GM23338 (cell line): ENCODE results near the gene PARVA. TPM values are rescaled to one million over a fixed set of nuclear protein-coding genes. Genes with fewer than 3 reads are reported as not detected.

Experiments
- ATAC-seq: fragments of 200-7000 bp; cut with Tn5 transposase; 3 replicates; pipeline ENCODE4 v1.9.1; 2020
- DNase-seq: peaks from one replicate; pipeline ENCODE4 v3.0.0-alpha.2; 2015; ENCODE audit warnings: low spot score
- H2AFZ ChIP-seq: fragments of 200-600 bp; sonication (generic); 2 replicates; pipeline ENCODE4 v1.8.0; 2016; ENCODE audit warnings: antibody characterized with exemption, mild to moderate bottlenecking, moderate library complexity
- H3F3A ChIP-seq: fragments of 200-600 bp; sonication (generic); replicated peaks from 2 replicates; pipeline ENCODE4 v1.8.0; 2017; ENCODE audit warnings: antibody characterized with exemption, mixed run types, low read depth
- H3K27ac ChIP-seq: fragments of 200-600 bp; sonication (generic); 2 replicates; pipeline ENCODE4 v1.6.1; 2016; ENCODE audit warnings: low read depth
- H3K27me3 ChIP-seq: fragments of 200-600 bp; sonication (generic); 2 replicates; pipeline ENCODE4 v1.8.0; 2016; ENCODE audit warnings: mild to moderate bottlenecking, mixed run types, moderate library complexity; ENCODE audit not compliant: insufficient read depth
- H3K36me3 ChIP-seq: fragments of 200-600 bp; sonication (generic); 2 replicates; pipeline ENCODE4 v1.8.0; 2016; ENCODE audit warnings: mild to moderate bottlenecking; ENCODE audit not compliant: insufficient read depth
- H3K4me1 ChIP-seq: fragments of 200-600 bp; sonication (generic); 2 replicates; pipeline ENCODE4 v1.8.0; 2016; ENCODE audit warnings: mild to moderate bottlenecking, moderate library complexity; ENCODE audit not compliant: insufficient read depth
- H3K4me2 ChIP-seq: fragments of 200-600 bp; sonication (generic); 2 replicates; pipeline ENCODE4 v1.7.1; 2017; ENCODE audit warnings: mixed run types
- H3K4me3 ChIP-seq: fragments of 200-600 bp; sonication (generic); 2 replicates; pipeline ENCODE4 v1.6.1; 2016; ENCODE audit warnings: mixed run types
- H3K79me2 ChIP-seq: fragments of 200-600 bp; sonication (generic); replicated peaks from 2 replicates; pipeline ENCODE4 v1.8.0; 2017; ENCODE audit warnings: mild to moderate bottlenecking; ENCODE audit not compliant: insufficient read depth
- H3K9me2 ChIP-seq: fragments of 200-600 bp; sonication (generic); 2 replicates; pipeline ENCODE4 v1.8.0; 2017; ENCODE audit not compliant: insufficient read depth
- H4K20me1 ChIP-seq: fragments of 200-600 bp; sonication (generic); replicated peaks from 2 replicates; pipeline ENCODE4 v1.8.0; 2017; ENCODE audit warnings: mild to moderate bottlenecking; ENCODE audit not compliant: insufficient read depth
- H3K27ac Mint-ChIP-seq: 2 replicates; pipeline ENCODE4 v1.8.0; 2020; ENCODE audit warnings: inconsistent platforms, mild to moderate bottlenecking, moderate library complexity, mixed read lengths
- H3K27me3 Mint-ChIP-seq: 3 replicates; pipeline ENCODE4 v1.8.0; 2022; ENCODE audit warnings: low read depth, mild to moderate bottlenecking, moderate library complexity, mixed read lengths, inconsistent platforms; ENCODE audit not compliant: insufficient read depth, poor library complexity
- H3K36me3 Mint-ChIP-seq: 3 replicates; pipeline ENCODE4 v1.8.0; 2021; ENCODE audit warnings: low read depth, mild to moderate bottlenecking, inconsistent platforms, moderate library complexity, mixed read lengths
- H3K4me1 Mint-ChIP-seq: 3 replicates; pipeline ENCODE4 v1.8.0; 2020; ENCODE audit warnings: mild to moderate bottlenecking, inconsistent platforms, mixed read lengths
- H3K4me3 Mint-ChIP-seq: 3 replicates; pipeline ENCODE4 v1.8.0; 2021; ENCODE audit warnings: moderate library complexity, mild to moderate bottlenecking, inconsistent platforms, mixed read lengths
- H3K9me3 Mint-ChIP-seq: 3 replicates; pipeline ENCODE4 v1.8.0; 2020; ENCODE audit warnings: moderate library complexity, mild to moderate bottlenecking, inconsistent platforms, mixed read lengths
- EZH2 ChIP-seq: fragments of 200-600 bp; sonication (generic); IDR thresholded peaks from one replicate; pipeline ENCODE4 v1.8.0; 2017; ENCODE audit warnings: antibody characterized with exemption, mild to moderate bottlenecking, low read depth; ENCODE audit not compliant: unreplicated experiment
- EZH2phosphoT487 ChIP-seq: fragments of 200-600 bp; sonication (generic); IDR thresholded peaks from one replicate; pipeline ENCODE4 v1.8.1; 2018; ENCODE audit warnings: antibody characterized with exemption; ENCODE audit not compliant: unreplicated experiment
- NANOG ChIP-seq: IDR thresholded peaks from 2 replicates; pipeline ENCODE4 v1.6.1; 2016; ENCODE audit warnings: antibody characterized with exemption, borderline replicate concordance
- STAT1 ChIP-seq: IDR thresholded peaks from one replicate; pipeline ENCODE4 v1.6.1; 2016; ENCODE audit warnings: antibody characterized with exemption; ENCODE audit not compliant: unreplicated experiment
- ZNF114 ChIP-seq: fragments of 250-450 bp; sonication (Bioruptor Pico); IDR thresholded peaks from 2 replicates; pipeline ENCODE4 v1.5.0; 2020; ENCODE audit warnings: mild to moderate bottlenecking, moderate library complexity
- ZNF331 ChIP-seq: fragments of 250-450 bp; sonication (Bioruptor Pico); IDR thresholded peaks from 2 replicates; pipeline ENCODE4 v1.5.0; 2020; ENCODE audit warnings: low read depth, mild to moderate bottlenecking, moderate library complexity
- polyA plus RNA-seq: library from polyadenylated mRNA; unstranded; fragments of >200 nt; fragmentation: Nextera tagmentation; extraction: Ambion mirVana; gene quantifications from 2 replicates; pipeline ENCODE4 v1.2.1, GENCODE V29; 2016
- total RNA-seq: library from RNA; depleted of rRNA; stranded (reverse); fragments of >200 nt; shearing (Covaris generic); gene quantifications from 2 replicates; pipeline ENCODE4 v1.2.3, GENCODE V29; 2014
- TF ChIP-seq, protein P1 (sequence below): fragments of 250-450 bp; sonication (Bioruptor Pico); IDR thresholded peaks from 2 replicates; pipeline ENCODE4 v1.5.0; 2020; ENCODE audit warnings: mild to moderate bottlenecking, moderate library complexity
- TF ChIP-seq, protein P2 (sequence below): IDR thresholded peaks from 2 replicates; pipeline ENCODE4 v1.6.1; 2016; ENCODE audit warnings: antibody characterized with exemption

PARVA gene
- total and polyA plus RNA-seq, 2 experiments from 2014 or later, result 5.8 to 6.9 TPM

DNA sequence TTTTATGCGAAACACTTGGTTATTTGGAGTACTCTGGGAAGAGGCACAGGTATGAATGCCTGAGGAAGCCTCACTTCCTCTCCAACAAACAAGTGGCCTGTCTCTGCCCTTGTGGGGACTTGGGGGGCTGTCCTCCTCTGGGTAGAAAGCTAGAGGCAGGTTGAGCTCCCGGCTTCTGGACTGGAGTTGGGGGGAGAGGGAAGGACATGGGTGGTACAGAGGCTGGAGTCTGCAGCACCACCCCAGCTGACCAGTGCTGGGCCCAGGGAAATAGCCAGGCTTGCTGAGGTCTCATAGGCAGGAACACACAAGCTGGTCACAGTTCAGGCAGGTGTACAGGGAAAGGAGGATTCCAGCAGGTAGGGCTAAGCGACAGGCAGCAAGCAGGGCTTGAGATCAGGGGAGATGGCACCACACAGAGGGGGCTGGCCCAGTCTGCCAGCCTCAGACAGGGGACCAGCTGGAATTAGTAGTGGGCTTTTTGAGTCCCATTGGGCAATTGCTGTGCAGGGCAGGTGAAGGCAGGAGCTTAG, 161.6 kb downstream of the PARVA start (continued):
- TF ChIP-seq, protein P1, sequence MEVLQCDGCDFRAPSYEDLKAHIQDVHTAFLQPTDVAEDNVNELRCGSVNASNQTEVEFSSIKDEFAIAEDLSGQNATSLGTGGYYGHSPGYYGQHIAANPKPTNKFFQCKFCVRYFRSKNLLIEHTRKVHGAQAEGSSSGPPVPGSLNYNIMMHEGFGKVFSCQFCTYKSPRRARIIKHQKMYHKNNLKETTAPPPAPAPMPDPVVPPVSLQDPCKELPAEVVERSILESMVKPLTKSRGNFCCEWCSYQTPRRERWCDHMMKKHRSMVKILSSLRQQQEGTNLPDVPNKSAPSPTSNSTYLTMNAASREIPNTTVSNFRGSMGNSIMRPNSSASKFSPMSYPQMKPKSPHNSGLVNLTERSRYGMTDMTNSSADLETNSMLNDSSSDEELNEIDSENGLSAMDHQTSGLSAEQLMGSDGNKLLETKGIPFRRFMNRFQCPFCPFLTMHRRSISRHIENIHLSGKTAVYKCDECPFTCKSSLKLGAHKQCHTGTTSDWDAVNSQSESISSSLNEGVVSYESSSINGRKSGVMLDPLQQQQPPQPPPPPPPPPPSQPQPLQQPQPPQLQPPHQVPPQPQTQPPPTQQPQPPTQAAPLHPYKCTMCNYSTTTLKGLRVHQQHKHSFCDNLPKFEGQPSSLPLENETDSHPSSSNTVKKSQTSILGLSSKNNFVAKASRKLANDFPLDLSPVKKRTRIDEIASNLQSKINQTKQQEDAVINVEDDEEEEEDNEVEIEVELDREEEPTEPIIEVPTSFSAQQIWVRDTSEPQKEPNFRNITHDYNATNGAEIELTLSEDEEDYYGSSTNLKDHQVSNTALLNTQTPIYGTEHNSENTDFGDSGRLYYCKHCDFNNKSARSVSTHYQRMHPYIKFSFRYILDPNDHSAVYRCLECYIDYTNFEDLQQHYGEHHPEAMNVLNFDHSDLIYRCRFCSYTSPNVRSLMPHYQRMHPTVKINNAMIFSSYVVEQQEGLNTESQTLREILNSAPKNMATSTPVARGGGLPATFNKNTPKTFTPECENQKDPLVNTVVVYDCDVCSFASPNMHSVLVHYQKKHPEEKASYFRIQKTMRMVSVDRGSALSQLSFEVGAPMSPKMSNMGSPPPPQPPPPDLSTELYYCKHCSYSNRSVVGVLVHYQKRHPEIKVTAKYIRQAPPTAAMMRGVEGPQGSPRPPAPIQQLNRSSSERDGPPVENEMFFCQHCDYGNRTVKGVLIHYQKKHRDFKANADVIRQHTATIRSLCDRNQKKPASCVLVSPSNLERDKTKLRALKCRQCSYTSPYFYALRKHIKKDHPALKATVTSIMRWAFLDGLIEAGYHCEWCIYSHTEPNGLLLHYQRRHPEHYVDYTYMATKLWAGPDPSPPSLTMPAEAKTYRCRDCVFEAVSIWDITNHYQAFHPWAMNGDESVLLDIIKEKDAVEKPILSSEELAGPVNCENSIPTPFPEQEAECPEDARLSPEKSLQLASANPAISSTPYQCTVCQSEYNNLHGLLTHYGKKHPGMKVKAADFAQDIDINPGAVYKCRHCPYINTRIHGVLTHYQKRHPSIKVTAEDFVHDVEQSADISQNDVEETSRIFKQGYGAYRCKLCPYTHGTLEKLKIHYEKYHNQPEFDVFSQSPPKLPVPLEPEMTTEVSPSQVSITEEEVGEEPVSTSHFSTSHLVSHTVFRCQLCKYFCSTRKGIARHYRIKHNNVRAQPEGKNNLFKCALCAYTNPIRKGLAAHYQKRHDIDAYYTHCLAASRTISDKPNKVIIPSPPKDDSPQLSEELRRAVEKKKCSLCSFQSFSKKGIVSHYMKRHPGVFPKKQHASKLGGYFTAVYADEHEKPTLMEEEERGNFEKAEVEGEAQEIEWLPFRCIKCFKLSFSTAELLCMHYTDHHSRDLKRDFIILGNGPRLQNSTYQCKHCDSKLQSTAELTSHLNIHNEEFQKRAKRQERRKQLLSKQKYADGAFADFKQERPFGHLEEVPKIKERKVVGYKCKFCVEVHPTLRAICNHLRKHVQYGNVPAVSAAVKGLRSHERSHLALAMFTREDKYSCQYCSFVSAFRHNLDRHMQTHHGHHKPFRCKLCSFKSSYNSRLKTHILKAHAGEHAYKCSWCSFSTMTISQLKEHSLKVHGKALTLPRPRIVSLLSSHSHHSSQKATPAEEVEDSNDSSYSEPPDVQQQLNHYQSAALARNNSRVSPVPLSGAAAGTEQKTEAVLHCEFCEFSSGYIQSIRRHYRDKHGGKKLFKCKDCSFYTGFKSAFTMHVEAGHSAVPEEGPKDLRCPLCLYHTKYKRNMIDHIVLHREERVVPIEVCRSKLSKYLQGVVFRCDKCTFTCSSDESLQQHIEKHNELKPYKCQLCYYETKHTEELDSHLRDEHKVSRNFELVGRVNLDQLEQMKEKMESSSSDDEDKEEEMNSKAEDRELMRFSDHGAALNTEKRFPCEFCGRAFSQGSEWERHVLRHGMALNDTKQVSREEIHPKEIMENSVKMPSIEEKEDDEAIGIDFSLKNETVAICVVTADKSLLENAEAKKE (CRISPR knock-in tag), result no peak
- TF ChIP-seq EZH2phosphoT487 (no peak), STAT1 (no peak), NANOG (no peak), EZH2 (no peak), ZNF331 (no peak)
- TF ChIP-seq, protein P2, sequence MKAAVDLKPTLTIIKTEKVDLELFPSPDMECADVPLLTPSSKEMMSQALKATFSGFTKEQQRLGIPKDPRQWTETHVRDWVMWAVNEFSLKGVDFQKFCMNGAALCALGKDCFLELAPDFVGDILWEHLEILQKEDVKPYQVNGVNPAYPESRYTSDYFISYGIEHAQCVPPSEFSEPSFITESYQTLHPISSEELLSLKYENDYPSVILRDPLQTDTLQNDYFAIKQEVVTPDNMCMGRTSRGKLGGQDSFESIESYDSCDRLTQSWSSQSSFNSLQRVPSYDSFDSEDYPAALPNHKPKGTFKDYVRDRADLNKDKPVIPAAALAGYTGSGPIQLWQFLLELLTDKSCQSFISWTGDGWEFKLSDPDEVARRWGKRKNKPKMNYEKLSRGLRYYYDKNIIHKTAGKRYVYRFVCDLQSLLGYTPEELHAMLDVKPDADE, result no peak

DNA sequence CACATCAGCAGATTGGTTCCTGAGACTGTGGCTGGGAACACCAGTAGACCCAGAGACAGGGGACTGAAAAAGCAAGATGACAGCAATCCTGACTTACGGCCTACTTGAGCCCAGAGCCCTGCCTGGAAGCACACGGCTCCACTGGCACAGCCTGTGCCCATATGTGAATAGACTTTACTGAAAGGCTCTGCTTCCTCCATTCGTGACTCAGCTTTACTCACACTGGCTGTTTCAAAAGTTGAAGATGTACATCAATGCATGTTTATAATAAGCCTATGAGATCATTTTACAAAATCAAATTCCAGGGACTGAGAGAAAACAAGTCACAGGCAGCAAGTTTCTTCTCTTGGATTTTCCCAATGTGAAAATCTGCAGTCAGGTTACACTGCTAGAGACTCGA, 162.2 kb downstream of the PARVA start:
- DNase-seq, result no peak
- Histone ChIP-seq H3K27me3 (no peaks in the 10 kb centered on the region), H3K79me2 (no peaks in the 10 kb centered on the region), H3K36me3 (no peaks in the 10 kb centered on the region), H3K4me3 (no peak overlapping the region), H3K27ac (no peak overlapping the region), H3F3A (no peaks in the 10 kb centered on the region), H3K4me2 (no peak overlapping the region), H4K20me1 (no peaks in the 10 kb centered on the region), H3K9me2 (peaks cover 10% of the 10 kb centered on the region; the same call in 1 of the 2 replicates), H2AFZ (0 out of 2 replicates have a peak overlapping the region, but pooled peaks have one; percentile 7), H3K4me1 (no peaks in the 10 kb centered on the region)
- H3K4me1 Mint-ChIP-seq, result peaks cover 7% of the 10 kb centered on the region
- H3K36me3 Mint-ChIP-seq, result no peaks in the 10 kb centered on the region
- ATAC-seq, result no peak
- H3K9me3 Mint-ChIP-seq, result no peaks in the 10 kb centered on the region
- H3K27me3 Mint-ChIP-seq, result peaks cover 6% of the 10 kb centered on the region
- H3K27ac Mint-ChIP-seq, result no peak overlapping the region
- H3K4me3 Mint-ChIP-seq, result no peak overlapping the region
- TF ChIP-seq, protein P1 (CRISPR knock-in tag), result no peak
- TF ChIP-seq ZNF114 (CRISPR knock-in tag), result no peak
- no peak for TF ChIP-seq EZH2
